Stomach (tissue), 4 donors: Measurements from ENCODE around the gene CNTN5.

Experiments
- EP300 ChIP-seq: sonication (generic); formaldehyde crosslinking; IDR thresholded peaks from one replicate; pipeline ENCODE4 v1.6.1; 2017; ENCODE audit warnings: antibody characterized with exemption
- POLR2A ChIP-seq, 4 donors: fragments of 450-650 bp; IDR thresholded peaks; one replicate each; pipeline ENCODE4 v1.6.1; 2016; ENCODE audit warnings: antibody characterized with exemption in 4 of 4, control low read depth in 2 of 4, mild to moderate bottlenecking in 1 of 4, moderate library complexity in 1 of 4
- POLR2AphosphoS5 ChIP-seq, 3 donors: sonication (generic); formaldehyde crosslinking; IDR thresholded peaks; one replicate each; pipeline ENCODE4 v1.6.1; 2016; ENCODE audit warnings: antibody characterized with exemption in 3 of 3
- TF ChIP-seq, protein P1 (sequence below), 7 experiments: fragments of 450-650 bp in 4 of 7; fragments of 200-600 bp in 3 of 7; sonication (generic) in 3 of 7; IDR thresholded peaks; one replicate each; pipeline ENCODE4 v1.5.1; 2016 to 2019; ENCODE audit warnings: antibody characterized with exemption in 7 of 7, control low read depth in 2 of 7, mild to moderate bottlenecking in 1 of 7

DNA sequence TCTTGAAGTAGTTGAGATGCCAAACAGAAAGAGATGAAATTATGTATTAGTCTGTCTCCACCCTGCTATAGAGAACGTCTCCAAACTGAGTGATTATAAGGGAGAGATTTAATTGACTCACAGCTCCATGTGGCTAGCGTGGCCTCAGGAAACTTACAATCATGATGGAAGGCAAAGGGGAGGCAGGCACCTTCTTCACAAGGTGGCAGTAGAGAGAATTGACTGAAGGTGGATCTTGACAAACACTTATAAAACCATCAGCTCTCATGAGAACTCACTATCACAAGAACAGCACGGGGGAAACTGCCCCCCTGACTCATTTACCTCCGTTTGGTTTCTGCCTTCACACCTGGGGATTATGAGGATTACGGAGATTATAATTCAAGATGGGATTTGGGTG is 794.0 kb downstream of the CNTN5 start:
- TF ChIP-seq EP300 (no peak), POLR2AphosphoS5 (IDR thresholded peaks at IDR 0.05) (no peak), POLR2A (IDR thresholded peaks at IDR 0.05) (no peak)
- TF ChIP-seq, protein P1, sequence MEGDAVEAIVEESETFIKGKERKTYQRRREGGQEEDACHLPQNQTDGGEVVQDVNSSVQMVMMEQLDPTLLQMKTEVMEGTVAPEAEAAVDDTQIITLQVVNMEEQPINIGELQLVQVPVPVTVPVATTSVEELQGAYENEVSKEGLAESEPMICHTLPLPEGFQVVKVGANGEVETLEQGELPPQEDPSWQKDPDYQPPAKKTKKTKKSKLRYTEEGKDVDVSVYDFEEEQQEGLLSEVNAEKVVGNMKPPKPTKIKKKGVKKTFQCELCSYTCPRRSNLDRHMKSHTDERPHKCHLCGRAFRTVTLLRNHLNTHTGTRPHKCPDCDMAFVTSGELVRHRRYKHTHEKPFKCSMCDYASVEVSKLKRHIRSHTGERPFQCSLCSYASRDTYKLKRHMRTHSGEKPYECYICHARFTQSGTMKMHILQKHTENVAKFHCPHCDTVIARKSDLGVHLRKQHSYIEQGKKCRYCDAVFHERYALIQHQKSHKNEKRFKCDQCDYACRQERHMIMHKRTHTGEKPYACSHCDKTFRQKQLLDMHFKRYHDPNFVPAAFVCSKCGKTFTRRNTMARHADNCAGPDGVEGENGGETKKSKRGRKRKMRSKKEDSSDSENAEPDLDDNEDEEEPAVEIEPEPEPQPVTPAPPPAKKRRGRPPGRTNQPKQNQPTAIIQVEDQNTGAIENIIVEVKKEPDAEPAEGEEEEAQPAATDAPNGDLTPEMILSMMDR (IDR thresholded peaks at IDR 0.05), result no peak
